Panc1 (cell line): ENCODE measurements around the gene PCP4L1.

ENCODE experiments used
- POLR2AphosphoS5 ChIP-seq: IDR thresholded peaks from 2 replicates; pipeline ENCODE4 v1.6.1; 2012; ENCODE audit warnings: mild to moderate bottlenecking, low read depth, low read length, moderate library complexity
- SIN3A ChIP-seq: IDR thresholded peaks from 2 replicates; pipeline ENCODE4 v1.6.1; 2012; ENCODE audit warnings: low read depth, mild to moderate bottlenecking, low read length, moderate library complexity, borderline replicate concordance; ENCODE audit not compliant: insufficient read depth
- TCF7L2 ChIP-seq: IDR thresholded peaks from 2 replicates; pipeline ENCODE4 v1.6.1; 2011; ENCODE audit warnings: mild to moderate bottlenecking, low read depth, low read length, inconsistent platforms
- TF ChIP-seq, protein P1 (sequence below): fragments of 450-650 bp; IDR thresholded peaks from 2 replicates; pipeline ENCODE4 v1.5.1; 2017; ENCODE audit warnings: mild to moderate bottlenecking
- TF ChIP-seq, protein P2 (sequence below), 2 experiments: IDR thresholded peaks; 2 replicates each; pipeline ENCODE4 v1.6.1; 2011 to 2012; ENCODE audit warnings: low read depth in 2 of 2, control low read depth in 1 of 2, low read length in 1 of 2, mild to moderate bottlenecking in 1 of 2, moderate library complexity in 1 of 2; ENCODE audit not compliant: insufficient read depth in 1 of 2

DNA sequence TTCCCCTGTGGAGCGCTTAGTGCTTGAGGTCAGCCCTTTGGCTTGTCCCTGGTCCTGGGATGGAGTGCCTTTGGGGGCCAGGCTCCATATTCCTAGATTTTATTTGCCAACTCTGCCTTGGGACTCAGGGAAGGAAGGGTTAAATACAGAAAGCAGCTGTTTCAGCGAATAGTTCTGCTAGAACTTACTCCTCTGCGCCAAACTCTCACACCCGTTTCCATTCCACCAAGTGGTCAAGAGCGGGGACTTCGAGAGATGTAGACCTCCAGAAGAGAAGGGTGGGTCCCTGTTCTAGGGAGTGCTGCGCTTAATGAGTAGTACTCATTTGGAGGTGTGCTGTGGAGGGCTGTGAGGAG, 33.4 kb upstream of the PCP4L1 start:
- TF ChIP-seq, protein P1, sequence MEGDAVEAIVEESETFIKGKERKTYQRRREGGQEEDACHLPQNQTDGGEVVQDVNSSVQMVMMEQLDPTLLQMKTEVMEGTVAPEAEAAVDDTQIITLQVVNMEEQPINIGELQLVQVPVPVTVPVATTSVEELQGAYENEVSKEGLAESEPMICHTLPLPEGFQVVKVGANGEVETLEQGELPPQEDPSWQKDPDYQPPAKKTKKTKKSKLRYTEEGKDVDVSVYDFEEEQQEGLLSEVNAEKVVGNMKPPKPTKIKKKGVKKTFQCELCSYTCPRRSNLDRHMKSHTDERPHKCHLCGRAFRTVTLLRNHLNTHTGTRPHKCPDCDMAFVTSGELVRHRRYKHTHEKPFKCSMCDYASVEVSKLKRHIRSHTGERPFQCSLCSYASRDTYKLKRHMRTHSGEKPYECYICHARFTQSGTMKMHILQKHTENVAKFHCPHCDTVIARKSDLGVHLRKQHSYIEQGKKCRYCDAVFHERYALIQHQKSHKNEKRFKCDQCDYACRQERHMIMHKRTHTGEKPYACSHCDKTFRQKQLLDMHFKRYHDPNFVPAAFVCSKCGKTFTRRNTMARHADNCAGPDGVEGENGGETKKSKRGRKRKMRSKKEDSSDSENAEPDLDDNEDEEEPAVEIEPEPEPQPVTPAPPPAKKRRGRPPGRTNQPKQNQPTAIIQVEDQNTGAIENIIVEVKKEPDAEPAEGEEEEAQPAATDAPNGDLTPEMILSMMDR = no peak
- TF ChIP-seq, protein P2, sequence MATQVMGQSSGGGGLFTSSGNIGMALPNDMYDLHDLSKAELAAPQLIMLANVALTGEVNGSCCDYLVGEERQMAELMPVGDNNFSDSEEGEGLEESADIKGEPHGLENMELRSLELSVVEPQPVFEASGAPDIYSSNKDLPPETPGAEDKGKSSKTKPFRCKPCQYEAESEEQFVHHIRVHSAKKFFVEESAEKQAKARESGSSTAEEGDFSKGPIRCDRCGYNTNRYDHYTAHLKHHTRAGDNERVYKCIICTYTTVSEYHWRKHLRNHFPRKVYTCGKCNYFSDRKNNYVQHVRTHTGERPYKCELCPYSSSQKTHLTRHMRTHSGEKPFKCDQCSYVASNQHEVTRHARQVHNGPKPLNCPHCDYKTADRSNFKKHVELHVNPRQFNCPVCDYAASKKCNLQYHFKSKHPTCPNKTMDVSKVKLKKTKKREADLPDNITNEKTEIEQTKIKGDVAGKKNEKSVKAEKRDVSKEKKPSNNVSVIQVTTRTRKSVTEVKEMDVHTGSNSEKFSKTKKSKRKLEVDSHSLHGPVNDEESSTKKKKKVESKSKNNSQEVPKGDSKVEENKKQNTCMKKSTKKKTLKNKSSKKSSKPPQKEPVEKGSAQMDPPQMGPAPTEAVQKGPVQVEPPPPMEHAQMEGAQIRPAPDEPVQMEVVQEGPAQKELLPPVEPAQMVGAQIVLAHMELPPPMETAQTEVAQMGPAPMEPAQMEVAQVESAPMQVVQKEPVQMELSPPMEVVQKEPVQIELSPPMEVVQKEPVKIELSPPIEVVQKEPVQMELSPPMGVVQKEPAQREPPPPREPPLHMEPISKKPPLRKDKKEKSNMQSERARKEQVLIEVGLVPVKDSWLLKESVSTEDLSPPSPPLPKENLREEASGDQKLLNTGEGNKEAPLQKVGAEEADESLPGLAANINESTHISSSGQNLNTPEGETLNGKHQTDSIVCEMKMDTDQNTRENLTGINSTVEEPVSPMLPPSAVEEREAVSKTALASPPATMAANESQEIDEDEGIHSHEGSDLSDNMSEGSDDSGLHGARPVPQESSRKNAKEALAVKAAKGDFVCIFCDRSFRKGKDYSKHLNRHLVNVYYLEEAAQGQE (IDR thresholded peaks at IDR 0.05; ENCODE audit: insufficient read depth in 1 of 2, low read depth in 2 of 2, low read length in 1 of 2) = no peak
- TF ChIP-seq POLR2AphosphoS5 (no peak), TCF7L2 (no peak), SIN3A (no peak)
